Measurements from ENCODE around the gene PODXL2.

Gene PODXL2

GRCh38 chr3:127712461-127712860 lies 83.5 kb downstream of the PODXL2 start:
- no peaks in the 10 kb centered on the region for H4K20me1 ChIP-seq (ENCODE audit: insufficient read depth, low read length)
- no peak overlapping the region for H2AFZ ChIP-seq (ENCODE audit: low read depth, low read length)
- TF ChIP-seq CTCF (IDR thresholded peaks at IDR 0.05; ENCODE audit: low read depth, low read length), result no peak
- TF ChIP-seq EZH2phosphoT487 (IDR thresholded peaks at IDR 0.05; ENCODE audit: low read depth), result no peak
- H3K27ac ChIP-seq (ENCODE audit: low read length), result no peak overlapping the region
- no peak overlapping the region for H3K4me2 ChIP-seq (ENCODE audit: low read length)
- H3K27me3 ChIP-seq (ENCODE audit: low read depth, low read length), result no peaks in the 10 kb centered on the region
- no peak overlapping the region for H3K9ac ChIP-seq (ENCODE audit: low read length)
- no peak overlapping the region for H3K4me3 ChIP-seq (ENCODE audit: low read length)
- no peaks in the 10 kb centered on the region for H3K9me3 ChIP-seq (ENCODE audit: insufficient read depth, low read length)
- peaks cover 60% of the 10 kb centered on the region for H3K36me3 ChIP-seq (replicated peaks; ENCODE audit: low read depth, low read length)
- no peaks in the 10 kb centered on the region for H3K4me1 ChIP-seq (ENCODE audit: low read length)
- H3K79me2 ChIP-seq (ENCODE audit: low read length), result no peaks in the 10 kb centered on the region

- Histone ChIP-seq H3K9ac (ENCODE audit: low read length) (no peak overlapping the region), H3K27ac (ENCODE audit: low read length) (no peak overlapping the region), H3K27me3 (ENCODE audit: low read depth, low read length) (no peaks in the 10 kb centered on the region), H3K4me1 (ENCODE audit: low read length) (no peaks in the 10 kb centered on the region), H3K4me2 (ENCODE audit: low read length) (no peak overlapping the region), H4K20me1 (ENCODE audit: insufficient read depth, low read length) (no peaks in the 10 kb centered on the region), H3K4me3 (ENCODE audit: low read length) (no peak overlapping the region), H3K79me2 (ENCODE audit: low read length) (no peaks in the 10 kb centered on the region), H3K36me3 (replicated peaks; ENCODE audit: low read depth, low read length) (peaks cover 59% of the 10 kb centered on the region), H2AFZ (ENCODE audit: low read depth, low read length) (no peak overlapping the region), H3K9me3 (ENCODE audit: insufficient read depth, low read length) (no peaks in the 10 kb centered on the region)
- TF ChIP-seq EZH2phosphoT487 (IDR thresholded peaks at IDR 0.05; ENCODE audit: low read depth) (no peak), CTCF (IDR thresholded peaks at IDR 0.05; ENCODE audit: low read depth, low read length) (no peak)
Observed at GRCh38 chr3:127712881-127713771, 84.1 kb downstream of the PODXL2 start.

- no peaks in the 10 kb centered on the region for H4K20me1 ChIP-seq (ENCODE audit: insufficient read depth, low read length)
- H3K27me3 ChIP-seq (ENCODE audit: low read depth, low read length), result no peaks in the 10 kb centered on the region
- no peak overlapping the region for H2AFZ ChIP-seq (ENCODE audit: low read depth, low read length)
Observed at GRCh38 chr3:127714125-127714571, 85.2 kb downstream of the PODXL2 start.

More at GRCh38 chr3:127714125-127714571, 85.2 kb downstream of the PODXL2 start:
- TF ChIP-seq CTCF (IDR thresholded peaks at IDR 0.05; ENCODE audit: low read depth, low read length) (no peak), EZH2phosphoT487 (IDR thresholded peaks at IDR 0.05; ENCODE audit: low read depth) (no peak)
- Histone ChIP-seq H3K9ac (ENCODE audit: low read length) (no peak overlapping the region), H3K79me2 (ENCODE audit: low read length) (no peaks in the 10 kb centered on the region; the same call in 1 of the 2 replicates), H3K4me2 (ENCODE audit: low read length) (no peak overlapping the region), H3K36me3 (replicated peaks; ENCODE audit: low read depth, low read length) (peaks cover 58% of the 10 kb centered on the region), H3K4me3 (ENCODE audit: low read length) (no peak overlapping the region), H3K9me3 (ENCODE audit: insufficient read depth, low read length) (no peaks in the 10 kb centered on the region), H3K27ac (ENCODE audit: low read length) (no peak overlapping the region), H3K4me1 (ENCODE audit: low read length) (no peaks in the 10 kb centered on the region)

All from OCI-LY3 (cell line).